HG03558 (cell line): Measurements from ENCODE around the gene STARD8.
"Not testable (repeated sequence)": the region's sequence is repeated elsewhere in the genome, so short reads cannot be mapped to it uniquely, and the experiment has no call there.

Source experiments
- ATAC-seq: cut with Tn5 transposase; IDR thresholded peaks from one replicate; pipeline ENCODE4 v1.9.1; 2021; ENCODE audit warnings: moderate number of reproducible peaks; ENCODE audit not compliant: unreplicated experiment; ENCODE audit errors: extremely low read depth

The STARD8 gene, protein sequence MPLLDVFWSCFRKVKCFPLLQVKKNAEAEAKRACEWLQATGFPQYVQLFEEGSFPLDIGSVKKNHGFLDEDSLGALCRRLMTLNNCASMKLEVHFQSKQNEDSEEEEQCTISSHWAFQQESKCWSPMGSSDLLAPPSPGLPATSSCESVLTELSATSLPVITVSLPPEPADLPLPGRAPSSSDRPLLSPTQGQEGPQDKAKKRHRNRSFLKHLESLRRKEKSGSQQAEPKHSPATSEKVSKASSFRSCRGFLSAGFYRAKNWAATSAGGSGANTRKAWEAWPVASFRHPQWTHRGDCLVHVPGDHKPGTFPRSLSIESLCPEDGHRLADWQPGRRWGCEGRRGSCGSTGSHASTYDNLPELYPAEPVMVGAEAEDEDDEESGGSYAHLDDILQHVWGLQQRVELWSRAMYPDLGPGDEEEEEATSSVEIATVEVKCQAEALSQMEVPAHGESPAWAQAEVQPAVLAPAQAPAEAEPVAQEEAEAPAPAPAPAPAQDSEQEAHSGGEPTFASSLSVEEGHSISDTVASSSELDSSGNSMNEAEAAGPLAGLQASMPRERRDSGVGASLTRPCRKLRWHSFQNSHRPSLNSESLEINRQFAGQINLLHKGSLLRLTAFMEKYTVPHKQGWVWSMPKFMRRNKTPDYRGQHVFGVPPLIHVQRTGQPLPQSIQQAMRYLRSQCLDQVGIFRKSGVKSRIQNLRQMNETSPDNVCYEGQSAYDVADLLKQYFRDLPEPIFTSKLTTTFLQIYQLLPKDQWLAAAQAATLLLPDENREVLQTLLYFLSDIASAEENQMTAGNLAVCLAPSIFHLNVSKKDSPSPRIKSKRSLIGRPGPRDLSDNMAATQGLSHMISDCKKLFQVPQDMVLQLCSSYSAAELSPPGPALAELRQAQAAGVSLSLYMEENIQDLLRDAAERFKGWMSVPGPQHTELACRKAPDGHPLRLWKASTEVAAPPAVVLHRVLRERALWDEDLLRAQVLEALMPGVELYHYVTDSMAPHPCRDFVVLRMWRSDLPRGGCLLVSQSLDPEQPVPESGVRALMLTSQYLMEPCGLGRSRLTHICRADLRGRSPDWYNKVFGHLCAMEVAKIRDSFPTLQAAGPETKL

DNA sequence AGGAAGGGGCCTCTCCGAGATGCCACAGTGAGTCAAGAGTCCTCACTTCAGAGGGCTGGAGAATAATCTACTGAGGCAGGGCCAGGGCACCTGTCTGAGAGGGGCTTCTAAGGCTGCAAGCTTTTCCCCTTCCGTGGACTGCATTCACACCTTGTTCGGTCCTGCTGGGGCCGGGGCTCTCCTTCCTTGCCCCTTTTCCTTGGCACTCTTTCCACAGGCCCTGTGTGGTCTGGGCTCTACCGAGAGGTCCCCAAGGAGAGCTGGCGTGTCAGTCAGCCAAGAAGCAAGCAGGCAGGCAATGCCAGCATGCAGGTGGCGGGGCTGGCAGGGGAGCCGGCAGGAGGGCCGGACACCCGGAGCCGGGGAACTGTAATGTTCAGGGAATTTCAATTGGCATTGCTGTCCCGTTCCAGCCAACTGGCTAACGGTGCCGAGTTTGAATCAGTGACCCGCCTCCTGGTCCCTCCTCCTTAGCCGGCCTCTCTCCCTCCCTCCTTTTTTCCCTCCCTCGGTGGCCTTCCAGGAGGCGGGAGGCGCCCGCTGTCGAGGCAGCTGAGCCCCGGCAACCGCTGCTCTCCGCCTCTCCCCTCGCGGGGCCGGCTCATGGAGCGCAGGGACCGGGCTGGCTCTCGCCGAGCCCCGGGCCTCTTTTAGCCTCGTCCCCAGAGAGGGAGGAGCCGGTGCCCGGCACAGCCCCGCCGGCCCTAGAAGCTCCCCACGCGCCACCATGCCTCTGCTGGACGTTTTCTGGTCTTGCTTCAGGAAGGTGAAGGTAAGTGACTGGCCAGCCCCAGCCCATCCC lies at the start of gene STARD8:
STARD8 (plus strand) TSS at position 511 of the 802 bp plus-strand sequence; CDS start at position 728, 217 bp downstream.
- ATAC-seq = no peak

DNA sequence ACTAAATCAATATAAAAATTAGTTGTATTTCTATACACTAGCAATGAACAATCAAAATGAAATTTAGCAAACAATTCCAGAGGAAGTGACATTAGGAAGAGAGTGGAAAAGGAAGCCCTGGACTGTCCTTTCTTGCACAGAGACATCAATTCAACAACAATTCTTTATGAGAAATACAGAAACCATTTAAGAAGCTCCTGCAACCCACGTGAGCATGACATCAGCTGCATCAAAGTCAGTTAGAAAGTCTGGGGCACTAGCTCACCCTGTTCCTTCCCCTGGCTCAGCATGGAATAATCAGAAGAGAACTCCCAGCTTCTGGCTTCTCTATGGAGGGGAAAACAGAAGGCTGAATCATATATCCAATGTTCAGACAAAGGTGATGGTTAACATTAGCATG lies 48.6 kb upstream of the STARD8 start:
- ATAC-seq = no peak

GRCh38 chrX:68599256-68600152 lies 48.0 kb upstream of the STARD8 start:
- no peak for ATAC-seq

DNA sequence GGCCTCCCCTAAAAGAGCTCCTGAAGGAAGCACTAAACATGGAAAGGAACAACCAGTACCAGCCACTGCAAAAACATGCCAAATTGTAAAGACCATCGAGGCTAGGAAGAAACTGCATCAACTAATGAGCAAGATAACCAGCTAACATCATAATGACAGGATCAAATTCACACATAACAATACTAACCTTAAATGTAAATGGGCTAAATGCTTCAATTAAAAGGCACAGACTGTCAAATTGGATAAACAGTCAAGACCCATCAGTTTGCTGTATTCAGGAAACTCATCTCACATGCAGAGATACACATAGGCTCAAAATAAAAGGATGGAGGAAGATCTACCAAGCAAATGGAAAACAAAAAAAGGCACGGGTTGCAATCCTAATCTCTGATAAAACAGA lies 43.2 kb upstream of the STARD8 start:
- not testable (repeated sequence) for ATAC-seq

DNA sequence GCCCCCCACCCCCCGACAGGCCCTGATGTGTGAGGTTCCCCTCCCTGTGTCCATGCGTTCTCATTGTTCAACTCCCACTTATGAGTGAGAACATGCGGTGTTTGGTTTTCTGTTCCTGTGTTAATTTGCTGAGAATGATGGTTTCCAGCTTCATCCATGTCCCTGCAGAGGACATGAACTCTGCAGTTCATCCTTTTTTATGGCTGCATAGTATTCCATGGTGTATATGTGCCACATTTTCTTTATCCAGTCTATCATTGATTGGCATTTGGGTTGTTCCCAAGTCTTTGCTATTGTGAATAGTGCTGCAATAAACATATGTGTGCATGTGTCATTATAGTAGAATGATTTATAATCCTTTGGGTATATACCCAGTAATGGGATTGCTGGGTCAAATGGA lies 32.7 kb upstream of the STARD8 start:
- not testable (repeated sequence) for ATAC-seq

- no peak for ATAC-seq
Observed at GRCh38 chrX:68627986-68628385, 19.5 kb upstream of the STARD8 start.

DNA sequence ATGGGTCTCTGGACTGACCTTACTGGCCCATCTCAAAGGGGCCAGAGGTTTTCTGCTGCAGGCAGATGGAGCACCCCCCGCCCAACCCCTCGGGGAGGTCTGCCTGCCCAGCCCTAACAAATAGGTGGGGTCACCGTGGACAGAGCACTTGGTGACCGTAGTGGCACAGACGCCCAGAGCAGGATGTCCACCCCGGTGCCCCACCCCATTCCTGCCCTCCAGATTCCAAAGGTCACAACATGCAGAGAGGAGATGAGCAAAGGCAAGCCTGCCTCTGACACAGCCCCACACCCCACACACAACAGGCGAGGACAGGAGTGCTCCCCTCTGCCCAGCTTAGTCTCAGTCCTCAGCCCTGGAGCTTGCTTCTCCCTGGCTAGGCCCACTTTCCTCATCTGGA lies 17.5 kb upstream of the STARD8 start:
- ATAC-seq = not testable (repeated sequence)

DNA sequence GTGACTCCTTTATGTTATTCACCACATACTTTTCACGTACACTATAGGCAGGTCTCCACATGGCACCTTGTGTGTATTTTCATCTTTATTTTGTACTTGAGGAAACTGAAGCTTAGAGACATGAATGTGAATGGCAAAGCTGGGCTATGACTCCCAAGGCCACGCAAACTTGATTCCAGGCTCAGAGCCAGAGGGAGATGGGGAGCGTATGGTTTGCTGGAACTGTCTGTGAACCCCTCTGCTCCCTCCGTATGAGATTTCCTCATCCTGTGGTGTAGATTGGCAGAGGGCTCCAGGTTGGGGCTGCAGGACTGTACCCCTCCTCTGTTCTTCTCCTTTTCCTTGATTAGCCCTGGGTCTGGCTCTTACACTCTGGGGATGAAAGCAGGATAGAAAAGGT lies 16.1 kb upstream of the STARD8 start:
- no peak for ATAC-seq

DNA sequence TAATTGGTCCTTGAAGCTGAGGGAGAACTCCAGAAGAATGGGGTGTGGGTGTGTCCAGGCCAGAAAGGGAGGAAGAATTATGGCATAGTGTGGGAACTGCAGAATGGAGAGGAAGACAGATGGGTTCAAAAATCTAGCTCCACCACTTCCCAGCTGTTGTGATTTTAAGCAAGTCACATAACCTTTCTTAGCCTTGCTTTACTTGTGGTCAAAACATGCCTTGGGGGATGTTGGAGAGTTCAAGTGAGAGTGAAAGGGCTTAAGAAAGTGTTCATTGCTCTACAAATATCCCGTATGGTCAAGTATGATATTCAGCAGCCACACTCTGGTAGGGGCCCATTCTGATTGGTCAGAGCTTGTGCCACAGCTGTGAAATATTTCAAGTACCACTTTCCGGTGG lies 15.0 kb upstream of the STARD8 start:
- no peak for ATAC-seq

DNA sequence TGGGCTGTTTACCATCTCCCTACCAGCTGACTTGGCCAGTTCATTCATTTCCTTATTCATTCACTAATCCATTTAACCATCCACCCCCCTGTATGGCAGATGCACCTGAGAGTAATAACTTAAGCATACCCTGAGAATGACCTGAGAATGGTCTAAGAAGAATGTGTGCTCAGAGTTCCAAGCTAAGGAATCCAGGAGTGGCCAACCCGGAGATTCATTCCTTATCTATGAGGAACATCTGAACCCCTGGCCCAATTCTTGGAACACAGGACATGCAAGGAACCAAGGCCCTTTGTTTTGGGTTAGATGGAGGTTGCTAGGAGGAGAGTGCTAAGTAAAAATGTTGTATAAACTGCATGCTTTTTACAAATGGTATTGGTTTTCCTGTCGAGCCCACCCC lies 13.5 kb upstream of the STARD8 start:
- no peak for ATAC-seq

- ATAC-seq = no peak
Observed at GRCh38 chrX:68634649-68635227, 12.7 kb upstream of the STARD8 start.

DNA sequence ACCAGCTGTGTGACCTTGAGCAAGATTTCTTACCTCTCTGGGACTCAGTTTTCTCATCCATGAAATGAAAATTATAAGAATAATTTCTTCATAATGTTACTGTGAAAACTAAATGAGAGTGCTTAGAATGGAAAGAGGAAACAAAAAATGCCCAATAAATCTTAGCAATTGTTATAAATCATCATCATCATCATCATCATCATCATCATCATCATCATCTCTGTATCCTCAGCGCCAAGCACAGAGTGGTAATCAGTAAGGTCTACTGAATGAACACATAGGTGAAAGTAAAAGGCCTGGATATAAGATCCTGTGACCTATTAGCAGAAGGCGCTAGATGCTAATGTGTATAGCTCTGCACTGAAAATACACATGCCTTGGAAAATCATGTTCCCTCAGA lies 6.8 kb upstream of the STARD8 start:
- no peak for ATAC-seq

GRCh38 chrX:68644861-68645260 lies 2.6 kb upstream of the STARD8 start:
- no peak for ATAC-seq

GRCh38 chrX:68646421-68646820 lies 1.0 kb upstream of the STARD8 start:
- ATAC-seq = no peak

DNA sequence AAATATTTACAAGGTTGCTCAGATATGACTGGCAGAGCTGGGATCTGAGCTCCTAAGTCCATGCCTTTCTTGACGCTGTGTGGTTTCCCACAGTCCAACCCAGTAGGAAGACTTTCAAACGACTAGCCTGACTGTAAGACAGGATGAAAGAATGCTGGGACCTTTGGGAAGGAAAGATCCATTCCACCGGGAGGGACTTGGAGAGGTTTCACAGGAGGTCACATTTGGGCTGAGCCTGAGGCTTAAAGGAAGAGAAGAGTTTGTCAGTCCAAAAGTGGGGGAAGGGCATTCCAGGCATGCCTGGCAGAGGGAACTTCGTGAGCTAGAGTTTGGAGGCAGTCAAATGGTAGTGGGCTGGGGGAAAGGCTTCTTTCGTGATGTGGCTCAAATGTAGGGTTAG lies 1.5 kb downstream of the STARD8 start:
- no peak for ATAC-seq

DNA sequence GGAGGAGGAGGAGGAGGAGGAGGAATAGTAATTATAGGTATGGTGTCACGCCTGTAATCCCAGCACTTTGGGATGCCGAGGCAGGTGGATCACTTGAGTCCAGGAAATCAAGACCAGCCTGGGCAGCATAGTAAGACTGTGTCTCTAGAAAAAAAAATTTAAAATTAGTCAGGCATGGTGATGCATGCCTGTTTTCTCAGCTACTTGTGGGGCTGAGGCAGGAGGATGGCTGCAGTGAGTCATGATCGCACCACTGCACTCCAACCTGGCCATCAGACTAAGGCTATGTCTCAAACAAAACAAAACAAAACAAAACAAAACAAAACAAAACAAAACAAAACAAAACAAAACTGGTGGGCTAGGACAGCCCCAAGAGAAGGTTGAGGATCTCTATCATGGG lies 3.0 kb downstream of the STARD8 start:
- no peak for ATAC-seq

DNA sequence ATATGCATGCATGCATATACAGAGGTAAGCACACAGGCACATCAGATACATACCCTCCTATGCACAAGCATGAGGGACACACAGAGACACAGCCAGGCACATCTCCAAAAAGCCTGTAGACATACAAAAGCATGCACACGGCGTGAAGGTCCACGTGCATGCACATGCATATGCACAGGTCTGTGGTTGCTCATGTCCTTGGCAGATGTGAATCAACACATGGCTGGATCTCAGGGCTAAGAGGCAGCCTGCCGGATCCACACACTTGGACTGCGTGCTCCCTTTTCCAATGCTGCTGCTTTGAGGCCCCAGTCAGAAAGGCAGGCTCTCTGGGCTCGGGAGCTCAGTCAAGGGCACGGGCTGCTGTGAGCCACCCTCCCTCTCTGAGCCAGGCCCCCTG lies 3.6 kb downstream of the STARD8 start:
- no peak for ATAC-seq

- no peak for ATAC-seq
Observed at GRCh38 chrX:68652326-68653170, 5.1 kb downstream of the STARD8 start.
